ENCODE measurements around the gene OXA1L.

The OXA1L gene

DNA sequence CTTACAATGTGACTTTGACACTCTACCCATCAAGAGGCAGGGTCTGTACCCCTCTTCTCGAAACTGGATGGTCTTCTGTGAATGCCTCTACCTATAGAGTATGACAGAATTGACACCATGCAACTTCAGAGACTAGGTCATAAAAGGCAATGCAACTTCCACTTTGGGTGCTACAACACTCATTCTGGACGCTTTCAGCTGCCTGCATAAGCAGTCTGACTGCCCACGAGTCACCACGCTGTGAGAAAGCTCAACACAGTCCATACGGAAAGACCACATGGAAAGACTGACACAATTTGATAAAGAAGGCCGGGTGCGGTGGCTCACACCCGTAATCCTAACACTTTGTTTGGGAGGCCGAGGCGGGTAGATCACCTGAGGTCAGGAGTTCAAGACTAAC lies 33.9 kb downstream of the OXA1L start:
- H2AK5ac ChIP-seq (ENCODE audit: low read depth, low read length) = no peak overlapping the region
- no peak overlapping the region for H3K23ac ChIP-seq (ENCODE audit: low read depth, low read length, poor library complexity)
- no peak for DNase-seq (ENCODE audit: low spot score)
- WGBS, 2 donors (ENCODE audit: extremely low coverage in 2 of 2, insufficient read length in 2 of 2, insufficient replicate concordance in 1 of 2) = no CpG with 5 or more reads among the region's 10 CpGs
- H3K27ac ChIP-seq (replicated peaks; ENCODE audit: low read length) = no peak overlapping the region
- no peak overlapping the region for H4K8ac ChIP-seq (ENCODE audit: low read depth, low read length)
- no peak overlapping the region for H3K14ac ChIP-seq (ENCODE audit: low read length)
- no peak overlapping the region for H2BK15ac ChIP-seq (ENCODE audit: low read length)
- no peak overlapping the region for H3K4me2 ChIP-seq (ENCODE audit: insufficient read depth, low read length, poor library complexity, severe bottlenecking)
- H3K4me1 ChIP-seq (ENCODE audit: control insufficient read depth in 2 of 2, insufficient read depth in 1 of 2, low read depth in 1 of 2, low read length in 2 of 2) = peaks cover 0 to 2% of the 10 kb centered on the region in 2 donors
- H3K18ac ChIP-seq (ENCODE audit: low read length) = no peak overlapping the region
- H3K36me3 ChIP-seq (replicated peaks in 1 of 2; ENCODE audit: control insufficient read depth in 2 of 2, insufficient read depth in 2 of 2, low read length in 2 of 2) = no peaks in the 10 kb centered on the region
- H3K27me3 ChIP-seq (ENCODE audit: control insufficient read depth in 3 of 3, insufficient read depth in 3 of 3, low read depth in 1 of 3, low read length in 3 of 3) = peaks cover 0 to 11% (median 0%) of the 10 kb centered on the region in 3 experiments
- H3K9me3 ChIP-seq (replicated peaks in 1 of 2; ENCODE audit: control insufficient read depth in 2 of 2, insufficient read depth in 1 of 2, low read depth in 1 of 2, low read length in 2 of 2) = no peaks in the 10 kb centered on the region
- H2AFZ ChIP-seq (ENCODE audit: low read length) = no peak overlapping the region
- no peak overlapping the region for H3K4ac ChIP-seq (ENCODE audit: low read length)
- H3K4me3 ChIP-seq (ENCODE audit: low read length in 2 of 2) = no peak overlapping the region
- no peak overlapping the region for H4K91ac ChIP-seq (ENCODE audit: low read depth, low read length, poor library complexity)
- H3K79me1 ChIP-seq (ENCODE audit: low read depth, low read length) = no peaks in the 10 kb centered on the region
- no peak overlapping the region for H2BK12ac ChIP-seq (ENCODE audit: low read length)
- no peak overlapping the region for H3K9ac ChIP-seq (ENCODE audit: low read depth, low read length, poor library complexity)
- no peak overlapping the region for H2BK120ac ChIP-seq (ENCODE audit: low read depth, low read length)
- H2BK5ac ChIP-seq (ENCODE audit: low read length) = no peak overlapping the region

DNA sequence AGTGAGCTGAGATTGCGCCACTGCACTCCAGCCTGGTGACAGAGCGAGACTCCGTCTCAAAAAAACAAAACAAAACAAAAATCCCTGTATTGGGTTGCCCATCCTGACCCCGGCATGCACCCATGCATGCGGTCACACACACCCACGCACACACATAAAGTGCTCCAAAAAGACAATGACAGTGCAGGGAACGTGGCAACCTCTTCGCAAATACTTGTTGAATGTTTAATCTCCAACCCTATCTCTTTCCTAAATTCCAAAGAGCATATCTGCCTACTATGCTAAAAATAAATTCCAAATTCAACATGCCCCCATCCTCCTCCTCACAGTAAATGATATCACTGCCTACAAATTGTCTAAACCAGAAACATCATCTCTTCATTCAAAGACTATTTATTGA lies 35.2 kb downstream of the OXA1L start:
- no peak overlapping the region for H3K4me2 ChIP-seq (ENCODE audit: insufficient read depth, low read length, poor library complexity, severe bottlenecking)
- H3K14ac ChIP-seq (ENCODE audit: low read length) = no peak overlapping the region
- H3K18ac ChIP-seq (ENCODE audit: low read length) = no peak overlapping the region
- H3K4me3 ChIP-seq (ENCODE audit: low read length in 2 of 2) = no peak overlapping the region
- H2AK5ac ChIP-seq (ENCODE audit: low read depth, low read length) = no peak overlapping the region
- no peak for DNase-seq (ENCODE audit: low spot score)
- H2BK15ac ChIP-seq (ENCODE audit: low read length) = no peak overlapping the region
- no peak overlapping the region for H2BK12ac ChIP-seq (ENCODE audit: low read length)
- no peak overlapping the region for H2BK5ac ChIP-seq (ENCODE audit: low read length)
- no peak overlapping the region for H2BK120ac ChIP-seq (ENCODE audit: low read depth, low read length)
- no peak overlapping the region for H4K91ac ChIP-seq (ENCODE audit: low read depth, low read length, poor library complexity)
- H3K36me3 ChIP-seq (replicated peaks in 1 of 2; ENCODE audit: control insufficient read depth in 2 of 2, insufficient read depth in 2 of 2, low read length in 2 of 2) = no peaks in the 10 kb centered on the region
- H4K8ac ChIP-seq (ENCODE audit: low read depth, low read length) = no peak overlapping the region
- no peak overlapping the region for H3K4ac ChIP-seq (ENCODE audit: low read length)
- WGBS, 2 donors (ENCODE audit: extremely low coverage in 2 of 2, insufficient read length in 2 of 2, insufficient replicate concordance in 1 of 2) = no CpG with 5 or more reads among the region's 8 CpGs
- peaks cover 0 to 4% (median 0%) of the 10 kb centered on the region in 3 experiments for H3K27me3 ChIP-seq (ENCODE audit: control insufficient read depth in 3 of 3, insufficient read depth in 3 of 3, low read depth in 1 of 3, low read length in 3 of 3)
- H3K4me1 ChIP-seq (ENCODE audit: control insufficient read depth in 2 of 2, insufficient read depth in 1 of 2, low read depth in 1 of 2, low read length in 2 of 2) = peaks cover 0 to 2% of the 10 kb centered on the region in 2 donors
- no peak overlapping the region for H3K9ac ChIP-seq (ENCODE audit: low read depth, low read length, poor library complexity)
- no peak overlapping the region for H3K23ac ChIP-seq (ENCODE audit: low read depth, low read length, poor library complexity)
- no peaks in the 10 kb centered on the region for H3K9me3 ChIP-seq (replicated peaks in 1 of 2; ENCODE audit: control insufficient read depth in 2 of 2, insufficient read depth in 1 of 2, low read depth in 1 of 2, low read length in 2 of 2)
- H3K79me1 ChIP-seq (ENCODE audit: low read depth, low read length) = no peaks in the 10 kb centered on the region
- H3K27ac ChIP-seq (replicated peaks; ENCODE audit: low read length) = no peak overlapping the region
- no peak overlapping the region for H2AFZ ChIP-seq (ENCODE audit: low read length)

DNA sequence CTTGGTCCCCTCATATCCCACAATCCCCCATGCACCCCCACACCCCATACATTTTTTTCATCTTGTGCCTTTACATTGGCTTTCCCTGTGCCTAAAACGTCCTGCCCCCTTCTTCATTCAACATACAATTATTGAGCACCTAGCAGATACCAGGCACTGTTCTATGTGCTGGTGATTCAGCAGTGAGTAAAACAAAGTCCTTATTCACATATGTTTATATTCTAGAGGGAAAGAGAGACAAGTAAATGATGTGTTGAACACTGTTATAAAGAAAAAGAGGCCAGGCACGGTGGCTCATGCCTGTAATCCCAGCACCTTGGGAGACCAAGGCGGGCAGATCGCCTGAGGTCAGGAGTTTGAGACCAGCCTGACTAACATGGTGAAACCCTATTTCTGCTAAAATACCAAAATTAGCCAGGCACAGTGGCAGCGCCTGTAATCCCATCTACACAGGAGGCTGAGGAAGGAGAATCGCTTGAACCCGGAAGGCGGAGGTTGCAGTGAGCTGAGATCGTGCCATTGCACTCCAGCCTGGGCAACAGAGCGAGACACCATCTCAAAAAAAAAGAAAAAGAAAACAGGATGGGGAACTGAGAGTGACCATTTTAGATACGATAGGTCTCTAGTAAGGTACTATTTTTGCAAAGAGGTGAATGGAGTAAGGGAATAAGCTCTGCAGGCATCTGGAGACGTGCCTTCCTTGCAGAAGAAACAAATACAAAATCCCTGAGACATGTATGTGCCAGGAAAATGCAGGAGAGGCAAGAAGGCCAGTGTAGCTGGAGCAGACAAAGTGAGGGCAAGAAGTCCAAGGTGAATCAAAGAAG lies 36.6 kb downstream of the OXA1L start:
- Histone ChIP-seq H3K18ac (ENCODE audit: low read length) (no peak overlapping the region), H3K79me1 (ENCODE audit: low read depth, low read length) (no peaks in the 10 kb centered on the region), H2BK120ac (ENCODE audit: low read depth, low read length) (no peak overlapping the region), H3K4ac (ENCODE audit: low read length) (no peak overlapping the region), H4K91ac (ENCODE audit: low read depth, low read length, poor library complexity) (no peak overlapping the region), H2BK5ac (ENCODE audit: low read length) (no peak overlapping the region), H3K4me3 (ENCODE audit: low read length in 2 of 2) (no peak overlapping the region), H2BK15ac (ENCODE audit: low read length) (no peak overlapping the region), H3K27ac (replicated peaks; ENCODE audit: low read length) (no peak overlapping the region), H3K4me2 (ENCODE audit: insufficient read depth, low read length, poor library complexity, severe bottlenecking) (no peak overlapping the region), H3K14ac (ENCODE audit: low read length) (no peak overlapping the region), H3K36me3 (replicated peaks in 1 of 2; ENCODE audit: control insufficient read depth in 2 of 2, insufficient read depth in 2 of 2, low read length in 2 of 2) (no peaks in the 10 kb centered on the region), H2AFZ (ENCODE audit: low read length) (no peak overlapping the region), H2BK12ac (ENCODE audit: low read length) (no peak overlapping the region), H3K27me3 (ENCODE audit: control insufficient read depth in 3 of 3, insufficient read depth in 3 of 3, low read depth in 1 of 3, low read length in 3 of 3) (peaks cover 0 to 4% (median 0%) of the 10 kb centered on the region in 3 experiments), H3K9ac (ENCODE audit: low read depth, low read length, poor library complexity) (no peak overlapping the region), H4K8ac (ENCODE audit: low read depth, low read length) (no peak overlapping the region), H2AK5ac (ENCODE audit: low read depth, low read length) (no peak overlapping the region), H3K4me1 (ENCODE audit: control insufficient read depth in 2 of 2, insufficient read depth in 1 of 2, low read depth in 1 of 2, low read length in 2 of 2) (no peaks in the 10 kb centered on the region), H3K23ac (ENCODE audit: low read depth, low read length, poor library complexity) (no peak overlapping the region), H3K9me3 (replicated peaks in 1 of 2; ENCODE audit: control insufficient read depth in 2 of 2, insufficient read depth in 1 of 2, low read depth in 1 of 2, low read length in 2 of 2) (no peaks in the 10 kb centered on the region)
- no CpG with 5 or more reads among the region's 12 CpGs for WGBS, 2 donors (ENCODE audit: extremely low coverage in 2 of 2, insufficient read length in 2 of 2, insufficient replicate concordance in 1 of 2)
- DNase-seq (ENCODE audit: low spot score) = no peak

DNA sequence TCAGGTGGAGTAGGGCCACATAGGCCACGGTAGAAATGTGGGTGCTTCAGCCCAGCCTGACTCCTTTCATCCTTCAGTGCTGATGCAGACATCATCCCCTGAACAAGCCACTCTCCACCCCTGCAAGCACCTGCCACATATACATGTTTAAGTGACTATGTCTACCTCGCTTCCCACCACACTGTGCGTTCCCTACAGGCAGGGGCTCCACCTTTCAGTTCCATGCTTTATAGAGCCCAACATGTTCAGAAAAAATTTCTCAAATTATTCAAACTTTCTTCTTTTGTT lies 37.1 kb downstream of the OXA1L start:
- Histone ChIP-seq H3K4ac (ENCODE audit: low read length) (no peak overlapping the region), H2AK5ac (ENCODE audit: low read depth, low read length) (no peak overlapping the region), H3K18ac (ENCODE audit: low read length) (no peak overlapping the region), H2AFZ (ENCODE audit: low read length) (no peak overlapping the region), H2BK5ac (ENCODE audit: low read length) (no peak overlapping the region), H3K36me3 (replicated peaks in 1 of 2; ENCODE audit: control insufficient read depth in 2 of 2, insufficient read depth in 2 of 2, low read length in 2 of 2) (no peaks in the 10 kb centered on the region), H3K9me3 (replicated peaks in 1 of 2; ENCODE audit: control insufficient read depth in 2 of 2, insufficient read depth in 1 of 2, low read depth in 1 of 2, low read length in 2 of 2) (no peaks in the 10 kb centered on the region), H3K4me1 (ENCODE audit: control insufficient read depth in 2 of 2, insufficient read depth in 1 of 2, low read depth in 1 of 2, low read length in 2 of 2) (no peaks in the 10 kb centered on the region), H3K4me3 (ENCODE audit: low read length in 2 of 2) (no peak overlapping the region), H3K79me1 (ENCODE audit: low read depth, low read length) (no peaks in the 10 kb centered on the region), H2BK120ac (ENCODE audit: low read depth, low read length) (no peak overlapping the region), H3K23ac (ENCODE audit: low read depth, low read length, poor library complexity) (no peak overlapping the region), H3K9ac (ENCODE audit: low read depth, low read length, poor library complexity) (no peak overlapping the region), H4K8ac (ENCODE audit: low read depth, low read length) (no peak overlapping the region), H3K4me2 (ENCODE audit: insufficient read depth, low read length, poor library complexity, severe bottlenecking) (no peak overlapping the region), H2BK12ac (ENCODE audit: low read length) (no peak overlapping the region), H4K91ac (ENCODE audit: low read depth, low read length, poor library complexity) (no peak overlapping the region), H3K14ac (ENCODE audit: low read length) (no peak overlapping the region), H2BK15ac (ENCODE audit: low read length) (no peak overlapping the region), H3K27ac (replicated peaks; ENCODE audit: low read length) (no peak overlapping the region), H3K27me3 (ENCODE audit: control insufficient read depth in 3 of 3, insufficient read depth in 3 of 3, low read depth in 1 of 3, low read length in 3 of 3) (peaks cover 0 to 4% (median 0%) of the 10 kb centered on the region in 3 experiments)
- no CpG with 5 or more reads among the region's 3 CpGs for WGBS, 2 donors (ENCODE audit: extremely low coverage in 2 of 2, insufficient read length in 2 of 2, insufficient replicate concordance in 1 of 2)
- no peak for DNase-seq (ENCODE audit: low spot score)

All from neuronal stem cell (in vitro differentiated cells).